ENCODE results near the gene NKAIN1.

NKAIN1 gene

GRCh38 chr1:31159323-31159722 is 80.4 kb downstream of the NKAIN1 start:
- Histone ChIP-seq H3K36me3 (ENCODE audit: control insufficient read depth, insufficient read depth, low read length) (no peaks in the 10 kb centered on the region), H3K4me3 (ENCODE audit: low read length) (no peak overlapping the region), H3K27ac (ENCODE audit: low read length) (no peak overlapping the region), H3K27me3 (ENCODE audit: control insufficient read depth, insufficient read depth, low read length) (no peaks in the 10 kb centered on the region), H3K4me1 (ENCODE audit: control insufficient read depth, insufficient read depth, low read length) (peaks cover 2% of the 10 kb centered on the region; the same call in 1 of the 2 replicates), H3K9me3 (ENCODE audit: control insufficient read depth, insufficient read depth, low read length) (no peaks in the 10 kb centered on the region)
- no peak for DNase-seq (ENCODE audit: low read depth, low spot score)
- no CpG with 5 or more reads among the region's 2 CpGs for WGBS (ENCODE audit: insufficient coverage, insufficient read length)

DNA sequence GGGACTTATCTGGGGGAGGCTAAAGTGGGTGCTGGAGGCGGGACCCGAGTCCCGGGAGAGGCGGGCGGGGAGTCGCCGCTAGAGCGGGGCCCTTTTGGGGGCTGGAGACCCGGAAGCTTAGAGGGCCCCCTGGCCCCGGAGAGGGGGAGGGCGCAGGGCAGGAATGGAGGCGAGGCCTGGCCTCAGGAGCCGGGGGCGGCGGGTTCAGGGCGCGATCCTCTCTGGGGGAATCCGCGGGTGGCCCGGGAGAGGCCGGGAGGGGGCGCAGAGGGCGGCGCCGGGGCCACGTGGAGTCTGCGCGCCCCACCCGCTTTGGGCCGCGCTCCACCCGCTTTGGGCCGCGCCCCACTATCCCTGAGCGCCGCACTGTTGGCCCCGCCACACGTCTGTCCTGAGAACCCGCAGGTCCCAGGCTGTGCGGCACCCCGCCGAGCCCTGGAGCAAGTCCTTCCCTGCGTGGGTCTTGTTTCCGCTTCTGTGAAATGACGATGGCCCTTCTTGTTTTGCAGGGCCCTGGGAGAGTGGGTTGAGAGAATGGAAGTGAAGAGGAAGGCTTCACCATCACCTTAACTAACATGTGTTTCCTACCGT is 84.4 kb downstream of the NKAIN1 start:
- WGBS (ENCODE audit: insufficient coverage, insufficient read length), result no CpG with 5 or more reads among the region's 46 CpGs
- no peaks in the 10 kb centered on the region for H3K36me3 ChIP-seq (ENCODE audit: control insufficient read depth, insufficient read depth, low read length)
- H3K27me3 ChIP-seq (ENCODE audit: control insufficient read depth, insufficient read depth, low read length), result no peaks in the 10 kb centered on the region
- H3K27ac ChIP-seq (ENCODE audit: low read length), result no peak overlapping the region
- peaks cover 3% of the 10 kb centered on the region; the same call in 1 of the 2 replicates for H3K4me1 ChIP-seq (ENCODE audit: control insufficient read depth, insufficient read depth, low read length)
- DNase-seq (ENCODE audit: low read depth, low spot score), result no peak
- no peaks in the 10 kb centered on the region for H3K9me3 ChIP-seq (ENCODE audit: control insufficient read depth, insufficient read depth, low read length)
- H3K4me3 ChIP-seq (ENCODE audit: low read length), result peak overlapping the region; percentile 53; the same call in 1 of the 2 replicates

DNA sequence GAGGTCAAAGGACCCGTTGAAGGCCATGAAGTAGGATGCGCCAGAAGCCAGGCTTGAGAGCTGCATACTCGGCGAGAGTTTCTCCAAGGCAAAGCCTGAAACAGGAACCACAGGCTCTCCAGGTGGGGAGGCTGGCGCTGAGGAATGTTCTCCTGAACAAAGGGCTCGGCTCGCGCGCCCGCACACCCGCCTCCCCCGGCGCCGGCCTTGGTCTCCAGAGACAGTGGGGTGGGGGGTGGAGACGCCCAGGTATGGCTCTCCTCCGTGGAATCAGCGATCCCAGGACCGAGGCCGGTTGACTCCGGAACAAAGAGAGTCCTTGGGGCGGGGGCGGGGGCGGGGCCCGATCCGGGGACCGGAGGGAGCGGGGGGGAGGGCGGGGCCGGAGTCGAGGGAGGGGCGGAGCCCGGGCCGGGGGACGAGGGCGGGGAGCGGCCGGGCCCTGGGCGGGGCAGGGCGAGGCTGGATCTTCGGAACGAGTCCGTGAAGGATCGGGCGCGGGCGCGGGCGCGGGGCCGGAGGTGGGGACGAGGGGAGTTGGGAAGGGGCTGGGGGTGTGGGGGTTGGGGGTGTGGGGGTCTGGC is 85.0 kb downstream of the NKAIN1 start:
- Histone ChIP-seq H3K36me3 (ENCODE audit: control insufficient read depth, insufficient read depth, low read length) (no peaks in the 10 kb centered on the region), H3K4me1 (ENCODE audit: control insufficient read depth, insufficient read depth, low read length) (peaks cover 3% of the 10 kb centered on the region; the same call in 1 of the 2 replicates), H3K9me3 (ENCODE audit: control insufficient read depth, insufficient read depth, low read length) (no peaks in the 10 kb centered on the region), H3K27me3 (ENCODE audit: control insufficient read depth, insufficient read depth, low read length) (no peaks in the 10 kb centered on the region), H3K4me3 (ENCODE audit: low read length) (peak overlapping the region; percentile 58; the same call in 1 of the 2 replicates), H3K27ac (ENCODE audit: low read length) (peak overlapping the region; percentile 69)
- no peak for DNase-seq (ENCODE audit: low read depth, low spot score)
- no CpG with 5 or more reads among the region's 51 CpGs for WGBS (ENCODE audit: insufficient coverage, insufficient read length)

- H3K36me3 ChIP-seq (ENCODE audit: control insufficient read depth, insufficient read depth, low read length), result no peaks in the 10 kb centered on the region
- H3K4me1 ChIP-seq (ENCODE audit: control insufficient read depth, insufficient read depth, low read length), result peaks cover 3% of the 10 kb centered on the region; the same call in 1 of the 2 replicates
- H3K27me3 ChIP-seq (ENCODE audit: control insufficient read depth, insufficient read depth, low read length), result no peaks in the 10 kb centered on the region
- H3K4me3 ChIP-seq (ENCODE audit: low read length), result peak overlapping the region; percentile 58; the same call in 1 of the 2 replicates
- DNase-seq (ENCODE audit: low read depth, low spot score), result no peak
- no CpG with 5 or more reads among the region's 19 CpGs for WGBS (ENCODE audit: insufficient coverage, insufficient read length)
- peak overlapping the region; percentile 69 for H3K27ac ChIP-seq (ENCODE audit: low read length)
- H3K9me3 ChIP-seq (ENCODE audit: control insufficient read depth, insufficient read depth, low read length), result no peaks in the 10 kb centered on the region
These were observed 85.6 kb downstream of the NKAIN1 start for GRCh38 chr1:31154000-31154631.

DNA sequence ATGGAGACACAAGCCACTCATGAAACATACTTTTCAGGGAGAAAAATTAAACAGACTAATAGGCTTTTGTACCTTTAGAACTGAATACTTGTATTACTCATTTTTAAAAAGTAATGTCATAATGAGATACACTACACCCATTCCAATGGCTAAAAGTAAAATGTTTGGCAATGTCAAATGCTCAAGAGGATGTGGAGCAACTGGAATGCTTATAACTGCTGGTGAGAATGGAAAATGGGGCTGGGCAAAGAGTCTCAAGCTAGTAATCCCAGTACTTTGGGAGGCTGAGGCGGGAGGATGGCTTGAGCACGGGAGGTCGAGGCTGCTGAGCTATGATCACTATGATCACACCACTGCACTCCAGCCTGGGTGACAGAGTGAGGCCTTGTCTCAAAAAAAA is 86.3 kb downstream of the NKAIN1 start:
- Histone ChIP-seq H3K4me3 (ENCODE audit: low read length) (no peak overlapping the region), H3K27me3 (ENCODE audit: control insufficient read depth, insufficient read depth, low read length) (no peaks in the 10 kb centered on the region), H3K4me1 (ENCODE audit: control insufficient read depth, insufficient read depth, low read length) (peaks cover 3% of the 10 kb centered on the region; the same call in 1 of the 2 replicates), H3K27ac (ENCODE audit: low read length) (no peak overlapping the region), H3K9me3 (ENCODE audit: control insufficient read depth, insufficient read depth, low read length) (no peaks in the 10 kb centered on the region), H3K36me3 (ENCODE audit: control insufficient read depth, insufficient read depth, low read length) (no peaks in the 10 kb centered on the region)
- no peak for DNase-seq (ENCODE audit: low read depth, low spot score)
- no CpG with 5 or more reads among the region's 3 CpGs for WGBS (ENCODE audit: insufficient coverage, insufficient read length)

DNA sequence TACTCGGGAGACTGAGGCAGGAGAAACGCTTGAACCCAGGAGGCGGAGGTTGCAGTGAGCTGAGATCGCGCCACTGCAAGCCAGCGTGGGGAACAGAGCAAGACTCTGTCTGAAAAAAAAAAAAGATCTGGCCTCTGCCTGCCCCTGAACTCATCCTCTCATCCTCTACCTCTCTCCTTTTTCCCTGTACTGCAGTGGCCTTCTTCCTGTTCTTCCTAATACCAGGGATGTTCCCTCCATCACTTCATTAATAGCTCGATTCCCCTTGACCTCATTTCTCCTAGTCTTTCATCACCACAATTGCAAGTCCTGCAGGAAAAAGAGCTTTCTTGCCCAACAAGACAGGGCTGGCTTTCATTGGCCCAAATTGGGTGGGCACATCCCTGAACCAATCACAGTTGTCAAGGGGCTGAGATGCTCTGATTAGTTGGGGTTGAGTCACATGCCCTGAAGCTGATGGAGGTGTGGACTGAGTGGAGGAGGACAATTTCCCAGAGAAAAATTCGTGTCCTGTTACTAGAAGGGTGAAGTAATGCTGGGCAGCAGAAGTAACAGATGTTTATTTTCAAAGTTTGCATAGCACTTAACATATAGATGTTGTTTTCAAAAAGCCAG is 87.4 kb downstream of the NKAIN1 start:
- no CpG with 5 or more reads among the region's 8 CpGs for WGBS (ENCODE audit: insufficient coverage, insufficient read length)
- DNase-seq (ENCODE audit: low read depth, low spot score), result no peak
- H3K4me1 ChIP-seq (ENCODE audit: control insufficient read depth, insufficient read depth, low read length), result peaks cover 3% of the 10 kb centered on the region; the same call in 1 of the 2 replicates
- no peaks in the 10 kb centered on the region for H3K9me3 ChIP-seq (ENCODE audit: control insufficient read depth, insufficient read depth, low read length)
- no peak overlapping the region for H3K27ac ChIP-seq (ENCODE audit: low read length)
- H3K4me3 ChIP-seq (ENCODE audit: low read length), result no peak overlapping the region
- no peaks in the 10 kb centered on the region for H3K27me3 ChIP-seq (ENCODE audit: control insufficient read depth, insufficient read depth, low read length)
- H3K36me3 ChIP-seq (ENCODE audit: control insufficient read depth, insufficient read depth, low read length), result no peaks in the 10 kb centered on the region

DNA sequence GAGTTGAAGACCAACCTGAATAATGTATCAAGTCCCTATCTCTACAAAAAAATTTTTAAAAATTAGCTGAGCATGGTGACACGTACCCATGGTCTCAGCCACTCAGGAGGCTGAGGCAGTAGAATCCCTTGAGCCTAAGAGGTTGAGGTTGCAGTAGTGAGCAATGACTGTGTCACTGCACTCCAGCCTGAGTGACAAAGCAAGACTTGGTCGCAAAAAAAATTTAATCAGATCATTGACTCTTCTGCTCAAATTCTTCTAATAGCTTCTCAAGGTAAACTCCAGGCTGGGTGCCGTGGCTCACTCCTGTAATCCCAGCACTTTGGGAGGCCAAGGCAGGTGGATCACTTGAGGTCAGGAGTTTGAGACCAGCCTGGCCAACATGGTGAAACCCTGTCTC is 88.3 kb downstream of the NKAIN1 start:
- WGBS (ENCODE audit: insufficient coverage, insufficient read length), result no CpG with 5 or more reads among the region's 3 CpGs
- Histone ChIP-seq H3K27ac (ENCODE audit: low read length) (no peak overlapping the region), H3K27me3 (ENCODE audit: control insufficient read depth, insufficient read depth, low read length) (no peaks in the 10 kb centered on the region), H3K9me3 (ENCODE audit: control insufficient read depth, insufficient read depth, low read length) (no peaks in the 10 kb centered on the region), H3K4me1 (ENCODE audit: control insufficient read depth, insufficient read depth, low read length) (peaks cover 3% of the 10 kb centered on the region; the same call in 1 of the 2 replicates), H3K4me3 (ENCODE audit: low read length) (no peak overlapping the region), H3K36me3 (ENCODE audit: control insufficient read depth, insufficient read depth, low read length) (no peaks in the 10 kb centered on the region)
- DNase-seq (ENCODE audit: low read depth, low spot score), result no peak

- no peaks in the 10 kb centered on the region for H3K36me3 ChIP-seq (ENCODE audit: control insufficient read depth, insufficient read depth, low read length)
- no peaks in the 10 kb centered on the region for H3K4me1 ChIP-seq (ENCODE audit: control insufficient read depth, insufficient read depth, low read length)
- no peak overlapping the region for H3K4me3 ChIP-seq (ENCODE audit: low read length)
- no CpG with 5 or more reads among the region's 1 CpG for WGBS (ENCODE audit: insufficient coverage, insufficient read length)
- DNase-seq (ENCODE audit: low read depth, low spot score), result no peak
- H3K9me3 ChIP-seq (ENCODE audit: control insufficient read depth, insufficient read depth, low read length), result no peaks in the 10 kb centered on the region
- no peaks in the 10 kb centered on the region for H3K27me3 ChIP-seq (ENCODE audit: control insufficient read depth, insufficient read depth, low read length)
- no peak overlapping the region for H3K27ac ChIP-seq (ENCODE audit: low read length)
These were observed 91.3 kb downstream of the NKAIN1 start for GRCh38 chr1:31148409-31148808.

DNA sequence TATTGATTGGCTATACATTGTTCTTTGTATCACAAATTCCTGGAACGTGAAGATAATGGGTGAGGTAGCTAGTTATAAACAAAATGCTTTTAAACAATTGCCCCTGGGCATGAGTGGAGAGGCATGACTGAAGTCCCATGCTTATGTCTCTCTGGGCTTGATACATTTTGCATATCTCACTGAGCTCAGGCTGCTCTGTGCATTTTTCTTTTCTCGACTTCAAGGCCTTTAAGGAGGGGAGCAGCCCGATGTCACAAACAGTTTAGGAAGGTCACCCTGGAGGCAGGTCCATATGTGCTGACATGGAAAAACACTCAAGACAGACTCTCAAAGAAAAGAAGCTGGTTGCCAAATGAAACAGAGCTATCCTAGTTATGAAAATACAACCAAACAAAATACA is 94.0 kb downstream of the NKAIN1 start:
- Histone ChIP-seq H3K4me1 (ENCODE audit: control insufficient read depth, insufficient read depth, low read length) (no peaks in the 10 kb centered on the region), H3K27ac (ENCODE audit: low read length) (no peak overlapping the region), H3K27me3 (ENCODE audit: control insufficient read depth, insufficient read depth, low read length) (no peaks in the 10 kb centered on the region), H3K36me3 (ENCODE audit: control insufficient read depth, insufficient read depth, low read length) (no peaks in the 10 kb centered on the region), H3K4me3 (ENCODE audit: low read length) (no peak overlapping the region), H3K9me3 (ENCODE audit: control insufficient read depth, insufficient read depth, low read length) (no peaks in the 10 kb centered on the region)
- no CpG with 5 or more reads among the region's 3 CpGs for WGBS (ENCODE audit: insufficient coverage, insufficient read length)
- no peak for DNase-seq (ENCODE audit: low read depth, low spot score)

DNA sequence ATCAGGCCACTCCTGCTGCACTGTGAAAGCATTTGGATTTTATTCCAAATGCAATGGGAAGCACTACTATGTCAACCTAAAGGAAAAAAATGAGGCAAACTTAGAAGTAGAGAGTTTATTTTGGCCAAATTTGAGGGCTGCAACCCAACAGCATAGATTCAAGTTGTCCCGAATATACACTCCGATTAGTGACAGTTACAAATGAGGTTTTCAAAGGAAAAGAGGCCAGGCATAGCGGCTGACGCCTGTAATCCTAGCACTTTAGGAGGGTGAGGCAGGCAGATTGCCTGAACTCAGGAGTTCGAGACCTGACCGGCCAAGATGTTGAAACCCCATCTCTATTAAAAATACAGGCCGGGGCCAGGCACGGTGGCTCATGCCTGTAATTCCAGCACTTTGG is 95.2 kb downstream of the NKAIN1 start:
- Histone ChIP-seq H3K27me3 (ENCODE audit: control insufficient read depth, insufficient read depth, low read length) (no peaks in the 10 kb centered on the region), H3K4me1 (ENCODE audit: control insufficient read depth, insufficient read depth, low read length) (no peaks in the 10 kb centered on the region), H3K27ac (ENCODE audit: low read length) (no peak overlapping the region), H3K9me3 (ENCODE audit: control insufficient read depth, insufficient read depth, low read length) (no peaks in the 10 kb centered on the region), H3K36me3 (ENCODE audit: control insufficient read depth, insufficient read depth, low read length) (no peaks in the 10 kb centered on the region), H3K4me3 (ENCODE audit: low read length) (no peak overlapping the region)
- no peak for DNase-seq (ENCODE audit: low read depth, low spot score)
- no CpG with 5 or more reads among the region's 8 CpGs for WGBS (ENCODE audit: insufficient coverage, insufficient read length)

All from iPS DF 6.9 (cell line).